Activated B cell treated with CpG ODN at 0.5 μM for 24 hours (primary cell): ENCODE measurements around the gene AGBL1. TPM values are rescaled to one million over a fixed set of nuclear protein-coding genes. Genes with fewer than 3 reads are reported as not detected.

ENCODE experiments used
- ATAC-seq: fragments of 200-7000 bp; cut with Tn5 transposase; one replicate; pipeline ENCODE4 v1.10.0; 2021; ENCODE audit warnings: low read depth, mild to moderate bottlenecking, moderate library complexity
- CTCF ChIA-PET: fragments of 350-600 bp; sonication (Branson Sonifier 250); formaldehyde crosslinking; loops from one replicate; lab custom pipeline; 2021; ENCODE audit warnings: antibody characterized with exemption; lab: Charles Lee
- POLR2A ChIA-PET: fragments of 350-600 bp; sonication (Branson Sonifier 250); formaldehyde crosslinking; loops from one replicate; lab custom pipeline; 2021; ENCODE audit warnings: antibody characterized with exemption; lab: Charles Lee
- DNase-seq: peaks from one replicate; pipeline ENCODE4 v3.0.0; 2022
- H3K27ac Mint-ChIP-seq: one replicate; pipeline ENCODE4 v1.8.0; 2020; ENCODE audit warnings: mixed read lengths
- H3K27me3 Mint-ChIP-seq: one replicate; pipeline ENCODE4 v1.8.0; 2021; ENCODE audit warnings: mixed read lengths
- H3K36me3 Mint-ChIP-seq: one replicate; pipeline ENCODE4 v1.8.0; 2021; ENCODE audit warnings: low read depth, mixed read lengths
- H3K4me1 Mint-ChIP-seq: one replicate; pipeline ENCODE4 v1.8.0; 2021; ENCODE audit warnings: mixed read lengths
- H3K4me3 Mint-ChIP-seq: one replicate; pipeline ENCODE4 v1.8.0; 2020; ENCODE audit warnings: mild to moderate bottlenecking, mixed read lengths
- H3K9me3 Mint-ChIP-seq: one replicate; pipeline ENCODE4 v1.8.0; 2020; ENCODE audit warnings: mixed read lengths
- CTCF ChIP-seq: fragments of 200-600 bp; IDR thresholded peaks from one replicate; pipeline ENCODE4 v1.8.0; 2022; ENCODE audit warnings: antibody characterized with exemption, mild to moderate bottlenecking
- intact Hi-C: fragments of 100-400 bp; cut with micrococcal nuclease; formaldehyde crosslinking; loops from one replicate; pipeline ENCODE4 v1.15.1; 2024
- total RNA-seq: library from RNA; stranded (reverse); gene quantifications from 2 replicates; pipeline ENCODE4 v1.2.3, GENCODE V29; 2022

The AGBL1 gene
- total RNA-seq, 1 donor from 2014 or later, result not detected

- ATAC-seq (no peak), DNase-seq (no peak)
- Mint-ChIP-seq H3K27me3 (no peaks in the 10 kb centered on the region), H3K27ac (no peak overlapping the region), H3K9me3 (no peaks in the 10 kb centered on the region), H3K4me1 (no peaks in the 10 kb centered on the region), H3K36me3 (no peaks in the 10 kb centered on the region), H3K4me3 (no peak overlapping the region)
- no peak for TF ChIP-seq CTCF
- POLR2A ChIA-PET, result no interaction called here
- CTCF ChIA-PET, result no interaction called here
- intact Hi-C loops, result no loop called here
Observed at GRCh38 chr15:86846036-86846435, 766.4 kb downstream of the AGBL1 start.

GRCh38 chr15:86849136-86849535 is 769.5 kb downstream of the AGBL1 start:
- Mint-ChIP-seq H3K4me1 (no peaks in the 10 kb centered on the region), H3K27ac (no peak overlapping the region), H3K27me3 (no peaks in the 10 kb centered on the region), H3K4me3 (no peak overlapping the region), H3K9me3 (peaks cover 2% of the 10 kb centered on the region), H3K36me3 (no peaks in the 10 kb centered on the region)
- DNase-seq (no peak), ATAC-seq (no peak)
- intact Hi-C loops, result no loop called here
- no peak for TF ChIP-seq CTCF
- CTCF ChIA-PET, result no interaction called here
- POLR2A ChIA-PET, result no interaction called here

GRCh38 chr15:86849558-86850285 is 770.1 kb downstream of the AGBL1 start:
- H3K27ac Mint-ChIP-seq, result no peak overlapping the region
- CTCF ChIA-PET, result no interaction called here
- ATAC-seq, result no peak

DNA sequence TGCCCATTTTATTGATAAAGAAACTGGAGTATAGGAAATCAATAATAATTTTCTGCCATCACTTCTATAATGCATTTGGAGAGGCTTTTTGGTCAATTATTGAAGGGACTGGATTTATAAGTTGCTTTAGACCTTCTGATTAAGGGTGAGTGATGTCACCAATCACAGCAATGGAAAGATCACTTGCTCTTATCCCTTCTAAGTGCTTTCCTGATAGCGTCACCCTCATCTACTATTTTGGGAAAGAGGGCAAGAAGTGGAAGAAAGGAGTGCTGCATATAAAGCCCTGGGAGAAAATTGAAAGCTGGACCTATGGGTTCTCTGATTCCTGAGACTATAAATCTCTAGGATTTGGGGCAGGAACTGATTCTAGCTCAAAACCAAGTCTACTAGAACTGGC is 771.3 kb downstream of the AGBL1 start:
- ChIA-PET CTCF (no interaction called here), POLR2A (no interaction called here)
- no peaks in the 10 kb centered on the region for H3K4me1 Mint-ChIP-seq
- intact Hi-C loops, result no loop called here
- H3K36me3 Mint-ChIP-seq, result no peaks in the 10 kb centered on the region
- no peak for TF ChIP-seq CTCF
- H3K27ac Mint-ChIP-seq, result no peak overlapping the region
- DNase-seq (no peak), ATAC-seq (no peak)
- no peaks in the 10 kb centered on the region for H3K27me3 Mint-ChIP-seq
- H3K4me3 Mint-ChIP-seq, result no peak overlapping the region
- H3K9me3 Mint-ChIP-seq, result peaks cover 2% of the 10 kb centered on the region

More at GRCh38 chr15:86849558-86850285, 770.1 kb downstream of the AGBL1 start:
- POLR2A ChIA-PET, result no interaction called here
- TF ChIP-seq CTCF, result no peak
- Mint-ChIP-seq H3K9me3 (peaks cover 2% of the 10 kb centered on the region), H3K36me3 (no peaks in the 10 kb centered on the region), H3K4me3 (no peak overlapping the region), H3K27me3 (no peaks in the 10 kb centered on the region), H3K4me1 (no peaks in the 10 kb centered on the region)
- no peak for DNase-seq
- intact Hi-C loops, result no loop called here

DNA sequence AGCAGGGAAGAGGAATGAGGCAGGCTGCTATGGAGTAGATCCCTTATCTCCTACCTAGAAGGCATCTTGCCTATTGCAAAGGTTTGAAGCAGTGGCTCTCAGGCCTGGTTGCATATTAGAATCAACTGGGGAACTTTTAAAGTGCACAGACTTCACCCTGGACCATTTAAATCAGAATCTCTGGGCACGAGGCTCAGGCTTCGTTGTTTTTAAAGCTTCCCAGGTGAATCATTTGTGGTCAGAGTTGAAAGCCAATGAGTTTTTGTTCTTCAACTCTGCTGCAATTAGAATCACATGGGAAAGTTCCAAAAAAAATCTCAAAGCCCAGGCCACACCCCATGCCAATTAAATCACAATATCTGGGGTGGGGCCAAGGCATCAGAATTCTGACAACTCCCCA is 773.1 kb downstream of the AGBL1 start:
- no peaks in the 10 kb centered on the region for H3K36me3 Mint-ChIP-seq
- H3K4me1 Mint-ChIP-seq, result no peaks in the 10 kb centered on the region
- CTCF ChIA-PET, result no interaction called here
- DNase-seq (no peak), ATAC-seq (no peak)
- intact Hi-C loops, result no loop called here
- no peak for TF ChIP-seq CTCF
- POLR2A ChIA-PET, result no interaction called here
- no peak overlapping the region for H3K27ac Mint-ChIP-seq
- H3K27me3 Mint-ChIP-seq, result no peaks in the 10 kb centered on the region
- H3K4me3 Mint-ChIP-seq, result no peak overlapping the region
- peaks cover 2% of the 10 kb centered on the region for H3K9me3 Mint-ChIP-seq
